ENCODE measurements around the gene FHOD3. TPM values are rescaled to one million over a fixed set of nuclear protein-coding genes. Genes with fewer than 3 reads are reported as not detected.

FHOD3 gene
- total and polyA plus RNA-seq, 2 of the 4 experiments (the other 2 are of a cell fraction), result 14.6 to 16.0 TPM

- H2BK5ac ChIP-seq (ENCODE audit: low read depth, low read length, poor library complexity, severe bottlenecking), result no peak overlapping the region
- H3K79me1 ChIP-seq (ENCODE audit: low read depth in 1 of 2, low read length in 2 of 2), result no peaks in the 10 kb centered on the region
- H3K4ac ChIP-seq (ENCODE audit: low read depth, low read length), result no peak overlapping the region
- H3K23ac ChIP-seq (ENCODE audit: low read depth, low read length), result no peak overlapping the region
- no peak overlapping the region for H3K4me2 ChIP-seq (ENCODE audit: low read depth, low read length)
- ATAC-seq (ENCODE audit: low read depth) (no peak), DNase-seq (no peak)
- no peak overlapping the region for H4K8ac ChIP-seq (ENCODE audit: low read depth in 2 of 2, low read length in 2 of 2)
- dilution Hi-C loops (cut with HindIII; ENCODE audit: low sequenced_read_pairs, unreplicated experiment), result no loop called here
- no peak for TF ChIP-seq FOS (IDR thresholded peaks at IDR 0.05; ENCODE audit: low read depth, low read length)
- no peak for TF ChIP-seq CHD1 (IDR thresholded peaks at IDR 0.05; ENCODE audit: low read depth, low read length)
- no peak for TF ChIP-seq RFX5 (IDR thresholded peaks at IDR 0.05; ENCODE audit: low read depth, low read length)
- intact Hi-C loops (cut with micrococcal nuclease), result no loop called here
- H2AK5ac ChIP-seq (ENCODE audit: low read depth, low read length), result no peak overlapping the region
- no TSS peak for BruUV-seq (replicated peaks)
- H3K4me3 ChIP-seq (ENCODE audit: insufficient read depth, low read depth, low read length), result no peak overlapping the region
- H3K9me3 ChIP-seq (ENCODE audit: control insufficient read depth, insufficient read depth, low read length), result no peaks in the 10 kb centered on the region
- H4K20me1 ChIP-seq (ENCODE audit: insufficient read depth, low read length), result no peaks in the 10 kb centered on the region
- no peak overlapping the region for H3K27ac ChIP-seq (ENCODE audit: insufficient read depth, low read length)
- H3K4me1 ChIP-seq (ENCODE audit: control insufficient read depth, insufficient read depth, low read length), result peaks cover 6% of the 10 kb centered on the region
- H2BK20ac ChIP-seq (ENCODE audit: low read depth, low read length), result no peak overlapping the region
- no peak overlapping the region for H2BK120ac ChIP-seq (ENCODE audit: low read depth, low read length)
- H3K27me3 ChIP-seq (ENCODE audit: control insufficient read depth, insufficient read depth, low read length), result no peaks in the 10 kb centered on the region
- no peak overlapping the region for H3K14ac ChIP-seq (replicated peaks; ENCODE audit: low read depth, low read length)
- in situ Hi-C loops (cut with MboI; ENCODE audit: low sequenced_read_pairs), result no loop called here
- ChIA-PET CTCF (no interaction called here), POLR2A (ENCODE audit: unreplicated experiment) (no interaction called here)
- no peak overlapping the region for H2AK9ac ChIP-seq (replicated peaks; ENCODE audit: low read depth, low read length, poor library complexity)
- H2AFZ ChIP-seq (replicated peaks; ENCODE audit: low read length, poor library complexity), result no peak overlapping the region
- H4K91ac ChIP-seq (ENCODE audit: insufficient read depth, low read depth, low read length), result no peak overlapping the region
- H3K56ac ChIP-seq (ENCODE audit: extremely low read depth, insufficient read depth, low read length), result no peak overlapping the region
- H4K5ac ChIP-seq (ENCODE audit: low read depth, low read length), result no peak overlapping the region
- WGBS, 2 experiments (ENCODE audit: extremely low coverage in 2 of 2, insufficient read length in 1 of 2), result 83% methylated on average over 4 of the region's 9 CpGs; no CpG with 5 or more reads in 1 of the 2 experiments
- H3K18ac ChIP-seq (ENCODE audit: low read depth, low read length), result no peak overlapping the region
- H3K36me3 ChIP-seq (ENCODE audit: control insufficient read depth, insufficient read depth, low read length), result no peaks in the 10 kb centered on the region
- no peak overlapping the region for H2BK15ac ChIP-seq (ENCODE audit: low read depth, low read length)
- peaks cover 9% of the 10 kb centered on the region for H3K9me1 ChIP-seq (ENCODE audit: insufficient read depth, low read length)
- H3K9ac ChIP-seq (ENCODE audit: low read depth, low read length), result no peak overlapping the region
Observed at GRCh38 chr18:36594621-36595020, 297.1 kb downstream of the FHOD3 start.

Measured in IMR-90 (cell line).